PFSK-1 (cell line): ENCODE data around the gene CAP1.

Source experiments
- FOXP2 ChIP-seq: optimal IDR thresholded peaks from 2 replicates; pipeline ENCODE3; 2011; ENCODE audit warnings: borderline replicate concordance, control low read depth, inconsistent platforms; ENCODE audit not compliant: insufficient read depth; ENCODE audit errors: extremely low read length, extremely low read depth
- POLR2AphosphoS5 ChIP-seq: IDR thresholded peaks from 2 replicates; pipeline ENCODE4 v1.6.1; 2012; ENCODE audit warnings: low read depth, mild to moderate bottlenecking, control low read depth, low read length, moderate library complexity
- REST ChIP-seq, 2 experiments: IDR thresholded peaks; 2 replicates each; pipeline versions ENCODE4 v1.6.1 to v1.8.0; 2011 to 2012; ENCODE audit warnings: low read depth in 2 of 2, low read length in 2 of 2, control low read depth in 1 of 2, inconsistent platforms in 1 of 2, mild to moderate bottlenecking in 1 of 2, moderate library complexity in 1 of 2; ENCODE audit not compliant: insufficient read depth in 1 of 2
- SIN3A ChIP-seq: IDR thresholded peaks from 2 replicates; pipeline ENCODE4 v1.6.1; 2012; ENCODE audit warnings: mild to moderate bottlenecking, low read length, moderate library complexity, borderline replicate concordance; ENCODE audit not compliant: insufficient read depth
- TAF1 ChIP-seq: IDR thresholded peaks from 2 replicates; pipeline ENCODE4 v1.6.1; 2012; ENCODE audit warnings: low read length, control low read depth, borderline replicate concordance; ENCODE audit not compliant: insufficient read depth

- TF ChIP-seq REST (IDR thresholded peaks at IDR 0.05; ENCODE audit: insufficient read depth in 1 of 2, low read depth in 2 of 2, low read length in 2 of 2) (no peak), POLR2AphosphoS5 (no peak), SIN3A (no peak), FOXP2 (no peak), TAF1 (no peak)
Measured at GRCh38 chr1:40081871-40082270, 41.3 kb downstream of the CAP1 start.
